ENCODE results near the gene ROBO1.

The ROBO1 gene

DNA sequence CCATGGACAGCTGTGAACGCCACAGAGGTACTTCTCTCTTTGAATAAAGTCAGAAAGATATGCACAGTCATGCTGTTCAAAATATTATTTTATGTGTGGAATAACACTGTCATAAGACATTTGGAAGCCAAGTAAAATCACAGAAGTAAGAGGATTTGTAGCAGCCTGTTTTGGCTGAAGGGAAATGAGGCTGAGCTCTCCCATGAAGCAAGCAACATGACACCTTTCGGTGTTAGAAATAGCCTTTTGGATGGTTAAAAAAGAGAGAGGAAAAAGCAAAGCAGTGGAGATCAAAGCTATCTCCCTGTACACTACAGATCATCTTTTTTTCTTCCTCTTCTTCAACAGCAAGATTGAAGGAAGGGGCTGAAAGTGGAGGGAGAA lies 755.3 kb downstream of the ROBO1 start:
- FAIRE-seq, result no peak

DNA sequence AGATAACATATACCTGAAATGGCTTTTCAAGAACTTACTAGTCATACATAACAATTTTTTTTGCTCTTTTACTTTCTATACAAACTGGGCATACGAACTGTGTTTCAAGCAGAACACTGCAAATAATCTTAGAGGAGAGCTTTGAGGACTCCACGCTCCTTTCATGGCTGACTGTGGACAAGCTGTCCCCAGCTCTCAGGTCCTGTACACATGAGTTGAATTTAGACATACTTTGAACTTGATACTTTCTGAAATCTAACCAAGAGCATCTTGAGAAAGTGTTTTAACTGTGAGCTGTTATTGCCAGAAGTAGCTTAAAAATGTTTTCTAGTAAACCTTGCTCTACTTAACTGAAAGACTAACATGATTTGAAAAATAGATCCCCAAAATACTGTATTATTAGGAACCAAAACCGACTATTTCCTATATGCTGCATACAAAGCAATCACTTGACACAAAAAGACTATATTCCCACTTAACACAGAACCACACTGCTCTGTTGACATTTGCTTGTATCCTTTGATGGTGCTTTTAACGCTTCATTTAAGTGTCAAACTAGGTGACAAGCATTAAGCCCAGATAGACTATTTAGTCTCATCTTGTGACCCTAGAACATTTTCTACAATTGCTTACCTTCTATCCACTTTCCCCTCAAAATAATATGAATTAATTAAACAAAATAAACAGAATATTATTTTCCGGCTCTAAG lies 755.8 kb downstream of the ROBO1 start:
- no peak for FAIRE-seq
- no peak for DNase-seq (ENCODE audit: insufficient read length)
- TF ChIP-seq POLR2AphosphoS5 (IDR thresholded peaks at IDR 0.05; ENCODE audit: low read depth, low read length) (no peak), POLR2A (IDR thresholded peaks at IDR 0.05; ENCODE audit: low read depth, low read length) (no peak), TAF1 (IDR thresholded peaks at IDR 0.05; ENCODE audit: borderline replicate concordance, low read depth, low read length) (no peak)

More for the DNA sequence above, 755.3 kb downstream of the ROBO1 start:
- TF ChIP-seq POLR2AphosphoS5 (IDR thresholded peaks at IDR 0.05; ENCODE audit: low read depth, low read length) (no peak), POLR2A (IDR thresholded peaks at IDR 0.05; ENCODE audit: low read depth, low read length) (no peak), TAF1 (IDR thresholded peaks at IDR 0.05; ENCODE audit: borderline replicate concordance, low read depth, low read length) (no peak)
- DNase-seq (ENCODE audit: insufficient read length), result no peak

DNA sequence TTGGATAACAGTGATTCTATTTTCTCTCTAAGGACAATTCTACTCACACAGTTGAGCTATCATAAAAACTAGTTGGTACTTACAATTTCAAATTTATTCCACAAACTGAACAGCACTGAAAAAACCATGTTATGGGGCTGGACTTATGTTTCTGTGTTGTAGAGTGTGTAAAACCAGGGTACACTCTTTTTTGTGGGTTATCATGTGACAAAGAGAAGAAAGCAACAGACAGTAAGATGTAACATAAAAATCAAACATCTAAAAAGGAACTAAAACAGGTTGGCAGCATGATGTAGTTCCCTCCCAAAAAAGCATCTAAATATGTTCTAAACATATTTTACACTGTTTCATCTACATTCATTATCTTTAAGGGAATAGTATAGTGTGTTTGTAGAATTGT lies 757.9 kb downstream of the ROBO1 start:
- TF ChIP-seq POLR2AphosphoS5 (IDR thresholded peaks at IDR 0.05; ENCODE audit: low read depth, low read length) (no peak), POLR2A (IDR thresholded peaks at IDR 0.05; ENCODE audit: low read depth, low read length) (no peak), TAF1 (IDR thresholded peaks at IDR 0.05; ENCODE audit: borderline replicate concordance, low read depth, low read length) (no peak)
- DNase-seq (ENCODE audit: insufficient read length), result no peak
- no peak for FAIRE-seq

DNA sequence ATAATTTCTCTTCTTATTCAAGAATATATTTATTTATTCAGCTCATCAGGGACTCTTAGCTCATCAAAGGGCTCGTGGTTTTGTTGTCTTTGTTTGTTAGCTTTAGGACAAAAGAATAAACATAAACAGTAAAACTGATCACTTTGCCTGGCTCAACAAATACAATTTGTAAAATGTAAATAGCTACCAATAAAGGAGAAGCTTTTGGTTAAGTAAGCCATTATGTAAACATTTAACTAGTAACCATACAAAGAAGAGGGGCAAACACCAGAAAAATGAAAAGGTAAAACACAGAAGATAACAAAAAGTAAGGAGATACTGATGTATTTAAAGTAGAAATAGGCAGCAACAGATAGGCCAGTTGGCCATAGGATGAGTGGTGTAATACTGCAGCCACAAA lies 761.7 kb downstream of the ROBO1 start:
- no peak for TF ChIP-seq POLR2AphosphoS5 (IDR thresholded peaks at IDR 0.05; ENCODE audit: low read depth, low read length)
- TF ChIP-seq TAF1 (IDR thresholded peaks at IDR 0.05; ENCODE audit: borderline replicate concordance, low read depth, low read length), result no peak
- TF ChIP-seq POLR2A (IDR thresholded peaks at IDR 0.05; ENCODE audit: low read depth, low read length), result no peak
- DNase-seq (ENCODE audit: insufficient read length), result no peak
- no peak for FAIRE-seq

DNA sequence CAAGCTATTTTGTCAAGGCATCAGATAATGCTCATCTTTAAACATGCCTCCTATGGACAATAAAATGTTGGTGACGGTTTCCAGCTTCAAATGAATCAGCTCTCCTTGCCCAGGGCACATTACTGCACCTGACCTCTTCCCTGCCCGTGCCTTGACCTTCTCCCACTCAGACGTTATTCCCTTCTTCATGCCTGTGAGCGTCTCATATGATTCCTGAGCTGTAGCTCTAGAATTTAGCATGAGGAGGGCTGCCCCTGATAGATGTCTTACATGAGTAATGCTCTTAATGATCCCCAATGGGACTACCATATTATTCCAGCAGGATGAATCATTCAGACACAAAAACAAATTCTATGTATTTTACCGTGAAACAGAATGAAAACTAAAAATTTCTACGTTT lies 762.7 kb downstream of the ROBO1 start:
- DNase-seq (ENCODE audit: insufficient read length) (no peak), FAIRE-seq (no peak)
- TF ChIP-seq POLR2AphosphoS5 (IDR thresholded peaks at IDR 0.05; ENCODE audit: low read depth, low read length), result no peak
- TF ChIP-seq TAF1 (IDR thresholded peaks at IDR 0.05; ENCODE audit: borderline replicate concordance, low read depth, low read length), result no peak
- TF ChIP-seq POLR2A (IDR thresholded peaks at IDR 0.05; ENCODE audit: low read depth, low read length), result no peak

DNA sequence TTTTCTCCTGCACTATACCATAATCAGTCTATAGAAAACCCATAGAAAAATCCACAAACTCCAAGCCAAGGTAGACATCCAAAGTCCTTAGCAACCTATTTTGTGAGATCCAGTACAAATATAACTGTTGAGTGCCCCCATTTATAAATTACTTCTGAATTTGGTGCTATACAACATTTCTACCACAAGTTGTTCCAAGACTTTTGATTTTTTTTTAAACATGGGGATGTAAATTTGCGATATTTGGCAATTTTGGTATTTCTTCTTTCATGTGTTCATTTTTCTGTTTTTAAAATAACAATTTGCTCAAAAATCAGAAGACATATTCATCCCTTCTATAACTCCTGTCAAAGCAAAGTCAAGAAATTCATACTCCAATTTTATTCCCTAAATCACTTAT lies 763.8 kb downstream of the ROBO1 start:
- DNase-seq (ENCODE audit: insufficient read length), result no peak
- no peak for TF ChIP-seq TAF1 (IDR thresholded peaks at IDR 0.05; ENCODE audit: borderline replicate concordance, low read depth, low read length)
- TF ChIP-seq POLR2AphosphoS5 (IDR thresholded peaks at IDR 0.05; ENCODE audit: low read depth, low read length), result no peak
- TF ChIP-seq POLR2A (IDR thresholded peaks at IDR 0.05; ENCODE audit: low read depth, low read length), result no peak
- no peak for FAIRE-seq

DNA sequence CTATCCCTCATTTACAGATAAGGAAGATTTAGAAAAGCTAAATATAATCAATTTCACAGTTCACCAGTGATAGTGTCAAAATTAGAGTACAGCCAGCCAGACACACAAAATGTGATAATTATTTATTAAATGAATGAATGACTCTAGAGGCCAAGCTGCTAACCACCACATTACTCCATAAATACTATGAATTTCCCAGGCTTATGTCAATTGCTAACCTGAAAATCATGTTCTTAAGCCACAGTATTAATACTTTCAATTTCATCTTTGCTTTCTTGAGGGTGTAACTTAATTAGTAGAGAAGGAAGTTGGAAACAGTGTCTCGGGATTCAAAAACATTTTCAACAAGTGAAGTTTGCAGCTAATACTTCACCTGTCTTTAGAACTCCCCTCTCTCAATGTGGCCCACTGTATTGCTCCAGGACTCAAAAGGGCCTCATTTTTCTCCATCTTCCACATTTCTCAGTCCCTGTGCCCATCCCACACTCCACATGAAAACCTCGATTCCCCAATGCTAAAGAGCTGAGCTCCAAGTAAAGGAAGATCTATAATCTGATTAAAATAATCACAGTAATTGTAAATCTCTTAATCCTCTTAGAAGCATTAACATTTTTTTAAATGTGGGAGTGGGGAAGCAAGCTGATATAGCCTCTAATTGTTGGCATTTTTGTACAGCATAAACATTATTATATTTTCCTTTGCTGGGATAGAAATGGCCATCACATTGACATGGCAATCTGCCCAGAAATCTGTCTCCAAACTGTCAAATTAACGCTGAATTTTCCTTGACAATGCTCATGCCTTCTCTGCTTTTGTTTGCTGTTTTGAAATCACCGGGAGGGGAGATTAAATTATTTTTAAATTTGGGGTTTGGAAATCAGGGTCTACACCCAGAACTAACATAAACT lies 765.1 kb downstream of the ROBO1 start:
- DNase-seq (ENCODE audit: insufficient read length) (no peak), FAIRE-seq (no peak)
- TF ChIP-seq POLR2AphosphoS5 (IDR thresholded peaks at IDR 0.05; ENCODE audit: low read depth, low read length) (no peak), POLR2A (IDR thresholded peaks at IDR 0.05; ENCODE audit: low read depth, low read length) (no peak), TAF1 (IDR thresholded peaks at IDR 0.05; ENCODE audit: borderline replicate concordance, low read depth, low read length) (no peak)

DNA sequence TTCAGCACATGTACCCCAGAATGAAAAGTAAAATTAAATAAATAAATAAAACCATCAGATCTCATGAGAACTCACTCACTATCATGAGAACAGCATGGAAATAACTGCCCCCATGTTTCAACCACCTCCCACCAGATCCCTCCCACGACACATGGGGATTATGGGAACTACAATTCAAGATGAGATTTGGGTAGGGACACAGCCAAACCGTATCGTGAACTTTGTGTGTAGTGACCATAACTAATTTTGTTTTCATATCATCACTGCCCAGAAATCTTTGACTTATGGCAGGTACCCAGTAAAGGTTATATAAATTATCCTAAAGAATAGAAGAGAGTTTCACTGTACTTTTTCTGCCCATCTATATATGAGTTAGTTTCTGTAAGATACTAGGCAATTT lies 766.5 kb downstream of the ROBO1 start:
- no peak for FAIRE-seq
- TF ChIP-seq POLR2A (IDR thresholded peaks at IDR 0.05; ENCODE audit: low read depth, low read length), result no peak
- no peak for TF ChIP-seq POLR2AphosphoS5 (IDR thresholded peaks at IDR 0.05; ENCODE audit: low read depth, low read length)
- TF ChIP-seq TAF1 (IDR thresholded peaks at IDR 0.05; ENCODE audit: borderline replicate concordance, low read depth, low read length), result no peak
- DNase-seq (ENCODE audit: insufficient read length), result no peak

DNA sequence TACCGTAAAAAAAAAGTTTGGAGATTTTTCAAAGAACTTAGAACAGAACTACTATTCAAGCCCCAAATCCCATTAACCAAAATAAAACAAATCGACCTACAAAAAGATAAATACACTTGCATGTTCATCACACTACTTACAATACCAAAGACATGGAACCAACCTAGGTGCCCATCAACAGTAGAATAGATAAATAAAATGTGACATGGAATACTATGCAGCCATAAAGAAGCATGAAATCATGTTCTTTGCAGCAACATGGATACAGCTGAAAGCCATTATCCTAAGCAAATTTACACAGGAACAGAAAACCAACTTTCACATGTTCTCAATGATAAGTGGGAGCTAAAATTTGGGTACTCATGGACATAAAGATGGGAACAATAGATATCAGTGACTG lies 768.7 kb downstream of the ROBO1 start:
- no peak for DNase-seq (ENCODE audit: insufficient read length)
- FAIRE-seq, result no peak
- no peak for TF ChIP-seq POLR2AphosphoS5 (IDR thresholded peaks at IDR 0.05; ENCODE audit: low read depth, low read length)
- no peak for TF ChIP-seq TAF1 (IDR thresholded peaks at IDR 0.05; ENCODE audit: borderline replicate concordance, low read depth, low read length)
- TF ChIP-seq POLR2A (IDR thresholded peaks at IDR 0.05; ENCODE audit: low read depth, low read length), result no peak

DNA sequence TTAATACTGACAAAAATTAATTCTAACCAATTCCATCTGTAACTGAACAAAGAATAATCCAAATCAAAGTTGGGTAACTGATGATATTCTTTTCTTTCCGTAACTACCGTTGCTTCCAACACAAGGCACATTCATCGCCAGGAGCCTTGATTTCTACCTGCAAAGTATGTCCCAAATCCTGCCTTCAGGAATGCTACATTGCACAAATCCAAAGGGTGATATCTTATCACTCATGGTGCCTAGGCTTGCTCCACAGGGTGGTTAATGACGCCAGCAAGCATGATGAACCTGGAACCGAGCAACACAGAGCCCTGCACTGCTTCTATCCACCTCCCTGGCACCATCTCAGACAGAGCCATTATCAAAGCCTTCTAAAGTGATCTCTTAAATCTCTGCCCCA lies 772.7 kb downstream of the ROBO1 start:
- FAIRE-seq, result no peak
- TF ChIP-seq POLR2A (IDR thresholded peaks at IDR 0.05; ENCODE audit: low read depth, low read length), result no peak
- TF ChIP-seq POLR2AphosphoS5 (IDR thresholded peaks at IDR 0.05; ENCODE audit: low read depth, low read length), result no peak
- TF ChIP-seq TAF1 (IDR thresholded peaks at IDR 0.05; ENCODE audit: borderline replicate concordance, low read depth, low read length), result no peak
- no peak for DNase-seq (ENCODE audit: insufficient read length)

DNA sequence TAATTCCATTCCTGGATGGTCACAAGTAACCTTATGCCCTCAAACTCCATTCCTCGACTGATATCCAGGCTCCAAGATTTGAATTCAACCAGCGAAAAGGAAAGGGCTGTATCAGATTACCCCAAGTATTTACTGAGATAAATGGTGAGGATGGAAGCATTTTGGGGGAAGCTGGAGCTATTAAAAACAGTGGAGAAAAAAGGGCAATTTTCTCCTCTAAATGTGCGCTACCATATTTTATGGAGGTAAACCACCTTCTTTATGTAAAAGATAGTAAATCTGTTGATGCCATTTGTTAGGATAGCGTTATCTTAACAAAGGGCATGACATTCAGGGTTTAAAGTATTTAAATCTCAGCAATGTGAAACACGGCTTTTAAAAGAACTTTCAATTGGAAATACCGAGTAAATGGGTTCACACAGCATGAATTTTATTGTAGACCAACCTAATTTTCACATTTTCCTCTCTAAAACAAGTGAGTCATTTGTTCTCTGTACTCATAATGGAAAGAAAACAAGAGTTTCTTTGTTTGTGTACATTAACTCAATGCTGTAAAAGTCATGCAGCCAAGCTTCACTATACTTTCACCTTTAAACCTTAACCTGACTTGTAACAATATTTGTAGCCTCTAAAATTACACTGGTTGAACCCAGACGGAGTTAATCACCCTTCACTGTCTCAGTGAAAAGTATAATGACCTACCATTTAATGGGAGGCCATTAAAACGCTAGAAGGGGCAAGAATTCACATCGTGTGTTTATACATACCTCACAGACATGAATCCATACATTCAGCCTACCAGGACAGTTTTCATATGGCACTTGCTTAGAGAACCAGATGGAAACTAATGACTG lies 773.4 kb downstream of the ROBO1 start:
- DNase-seq (ENCODE audit: insufficient read length) (no peak), FAIRE-seq (no peak)
- TF ChIP-seq POLR2A (IDR thresholded peaks at IDR 0.05; ENCODE audit: low read depth, low read length) (no peak), POLR2AphosphoS5 (IDR thresholded peaks at IDR 0.05; ENCODE audit: low read depth, low read length) (no peak), TAF1 (IDR thresholded peaks at IDR 0.05; ENCODE audit: borderline replicate concordance, low read depth, low read length) (no peak)

All from GM12892 (cell line).